HG03196 (cell line): ENCODE measurements around the gene OTOL1.
A peak's percentile ranks its signal among the peaks of the same experiment; 100 is the strongest.

Experiments used
- ATAC-seq: cut with Tn5 transposase; IDR thresholded peaks from one replicate; pipeline ENCODE4 v1.9.1; 2021; ENCODE audit not compliant: unreplicated experiment

Gene OTOL1

DNA sequence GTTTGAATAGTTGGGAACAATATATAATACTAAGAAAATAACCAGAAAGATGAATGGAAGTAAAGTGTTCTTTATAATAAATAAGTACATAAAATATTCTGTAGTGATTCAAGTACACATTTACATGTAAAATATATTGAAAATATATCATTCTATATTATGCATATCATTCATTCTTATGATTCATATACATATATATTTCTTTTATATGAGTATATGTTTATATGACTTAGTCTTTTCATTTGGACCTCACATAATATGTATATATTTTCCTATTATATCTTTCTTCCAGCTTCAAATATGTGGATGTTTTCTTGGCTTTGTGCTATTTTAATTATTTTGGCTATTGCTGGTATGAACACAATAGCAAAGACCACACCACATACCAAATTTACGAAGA lies at the start of gene OTOL1:
Gene OTOL1, plus strand, starts transcription at position 301 of the 400 bp plus-strand sequence. Its CDS starts 0 bp downstream, at position 301.
- ATAC-seq, result no peak

DNA sequence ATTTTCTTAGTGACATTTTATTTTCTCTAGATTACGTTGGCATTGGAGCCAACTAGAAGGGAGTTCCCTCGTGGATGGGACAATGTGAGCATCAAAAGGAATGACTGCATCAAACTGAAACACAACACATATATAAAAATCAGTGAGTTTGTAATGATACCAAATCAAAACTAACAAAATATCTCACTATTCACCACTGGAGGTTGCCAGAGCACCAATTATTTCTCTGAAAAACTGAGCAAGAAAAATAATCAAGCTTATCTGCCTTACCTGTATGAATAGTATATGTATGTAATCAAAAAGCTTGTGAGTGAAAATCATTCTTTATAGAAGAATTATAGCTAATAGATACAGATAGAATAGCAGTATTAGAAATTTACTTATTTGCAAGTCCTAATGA lies 46.8 kb upstream of the OTOL1 start:
- no peak for ATAC-seq

DNA sequence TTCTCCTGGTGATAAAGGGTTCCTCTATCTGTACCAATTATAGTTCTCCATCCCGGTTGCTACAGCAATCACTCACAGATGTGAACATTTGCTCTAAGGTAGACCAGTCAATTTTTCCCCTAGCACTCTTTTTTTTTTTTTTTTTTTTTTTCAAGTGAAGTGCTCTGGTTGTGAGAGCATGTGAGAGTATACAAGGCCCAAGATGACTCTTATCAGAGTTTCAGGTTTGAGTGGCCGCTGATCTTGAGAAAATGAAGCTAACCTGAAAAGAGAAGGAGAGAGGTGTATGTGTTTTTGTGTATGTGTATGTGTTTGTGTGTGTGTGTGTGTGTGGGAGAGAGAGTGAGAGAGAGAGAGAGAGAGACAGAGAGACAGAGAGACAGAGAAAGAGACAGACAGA lies 44.4 kb upstream of the OTOL1 start:
- no peak for ATAC-seq

DNA sequence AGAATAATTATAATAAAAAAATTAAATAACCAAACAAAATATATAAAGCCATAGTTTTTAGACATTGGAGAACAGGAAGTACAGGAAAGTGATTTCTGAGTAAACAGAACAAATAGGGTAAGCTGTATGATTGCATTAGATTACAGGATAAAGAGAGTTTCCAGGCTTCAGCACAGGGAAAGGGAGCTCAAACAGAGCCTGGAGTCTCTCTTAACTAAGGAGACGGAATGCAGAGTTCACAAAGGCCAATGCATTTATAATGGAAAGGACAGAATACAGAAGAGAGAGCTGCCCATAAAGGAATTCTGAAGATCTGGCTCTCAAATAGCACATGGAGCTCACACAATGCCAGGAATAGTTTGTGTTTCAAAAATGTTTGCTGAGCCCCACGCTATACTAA lies 42.0 kb upstream of the OTOL1 start:
- ATAC-seq, result no peak

DNA sequence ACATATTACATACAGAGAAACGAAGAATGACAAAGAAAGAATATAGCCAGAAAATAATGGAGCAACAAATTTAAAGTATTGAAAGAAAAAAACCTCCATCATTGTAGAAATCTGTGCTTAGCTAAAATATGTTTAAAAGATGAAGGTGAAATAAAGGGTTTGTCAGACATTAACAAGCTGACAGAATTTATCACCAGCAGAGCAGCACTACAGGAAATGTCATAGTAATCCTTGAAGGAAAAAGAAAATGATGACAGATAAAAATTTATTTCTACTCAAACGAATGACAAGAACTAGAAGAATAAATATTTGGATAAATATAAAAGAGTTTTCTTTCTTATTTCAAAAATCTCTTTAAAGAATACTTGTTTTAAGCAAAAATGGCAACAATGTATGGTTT lies 40.6 kb upstream of the OTOL1 start:
- ATAC-seq, result no peak

DNA sequence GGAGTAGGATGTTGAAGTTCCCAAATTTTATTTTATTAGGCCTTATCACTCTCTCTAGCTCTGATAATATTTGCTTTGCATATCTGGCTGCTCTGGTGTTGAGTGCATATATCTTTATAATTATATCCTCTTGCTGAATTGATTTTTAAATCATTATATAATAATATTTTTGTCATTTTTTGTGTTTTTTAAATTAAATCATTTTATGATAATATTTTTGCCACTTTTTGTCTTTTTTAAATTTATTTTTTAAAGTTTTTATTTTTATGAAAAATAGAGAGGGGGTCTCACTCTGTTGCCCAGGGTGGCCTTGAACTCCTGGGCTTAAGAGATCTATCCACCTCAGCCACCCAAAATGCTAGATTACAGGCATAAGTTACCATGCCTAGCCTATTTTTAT lies 34.5 kb upstream of the OTOL1 start:
- no peak for ATAC-seq

- no peak for ATAC-seq
Observed at GRCh38 chr3:161471211-161471610, 25.4 kb upstream of the OTOL1 start.

DNA sequence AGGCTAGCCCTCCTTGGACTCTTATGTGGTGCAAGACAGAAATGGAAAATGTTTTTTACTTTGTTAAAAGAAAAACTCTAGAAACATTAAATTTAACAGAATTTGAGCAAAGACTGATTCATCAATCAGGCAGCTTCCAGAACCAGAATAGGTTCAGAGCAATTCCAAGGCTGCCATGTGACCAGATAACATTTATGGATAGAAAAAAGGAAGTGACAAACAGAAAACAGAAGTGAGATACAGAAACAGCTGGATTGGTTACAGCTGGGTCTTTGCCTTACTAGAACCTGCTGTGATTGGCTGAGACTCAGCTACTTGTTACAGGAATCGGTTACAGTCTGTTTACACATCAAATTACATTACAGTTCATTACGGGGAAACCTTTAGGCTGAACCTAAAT lies 22.5 kb upstream of the OTOL1 start:
- no peak for ATAC-seq

GRCh38 chr3:161474741-161475140 lies 21.9 kb upstream of the OTOL1 start:
- ATAC-seq, result no peak

GRCh38 chr3:161475206-161475605 lies 21.4 kb upstream of the OTOL1 start:
- ATAC-seq, result no peak

DNA sequence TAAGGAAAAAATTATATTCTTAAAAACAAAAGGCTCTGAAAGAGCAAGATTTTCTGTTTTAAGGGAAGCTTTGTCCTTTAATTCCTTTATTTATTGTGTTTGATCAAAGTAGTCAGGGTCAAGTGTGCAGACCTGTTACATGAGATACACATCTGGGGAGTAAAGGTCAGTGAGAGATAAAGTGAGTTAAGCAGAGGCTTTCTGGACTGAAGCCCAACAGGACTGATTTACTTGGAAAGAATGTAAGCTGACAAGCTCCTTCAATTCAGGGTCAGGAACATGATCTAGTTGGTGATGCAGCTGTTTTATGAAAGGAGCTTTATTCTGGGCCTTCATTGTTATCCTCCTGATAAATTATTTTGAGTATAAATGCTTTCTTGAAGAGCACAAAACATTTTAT lies 20.7 kb upstream of the OTOL1 start:
- no peak for ATAC-seq

DNA sequence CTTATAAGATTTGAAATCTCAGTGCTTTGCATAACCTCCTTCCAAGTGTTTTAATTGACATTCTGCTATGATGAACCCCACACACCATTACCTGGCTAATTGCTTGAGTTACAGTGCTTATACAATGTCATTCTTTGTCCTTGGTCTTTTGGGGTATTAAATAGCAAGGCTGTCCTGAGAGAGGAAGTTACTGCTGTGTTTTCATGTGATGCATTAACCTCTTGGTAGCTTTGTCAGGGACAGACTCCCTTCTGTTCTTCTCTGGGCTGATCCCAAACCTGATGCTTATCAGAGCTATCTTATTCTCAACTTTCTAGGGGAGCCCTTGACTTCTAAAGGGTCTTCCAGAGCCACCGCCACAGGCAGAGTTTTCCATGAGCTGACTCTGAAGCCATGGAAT lies 12.4 kb upstream of the OTOL1 start:
- ATAC-seq, result no peak

DNA sequence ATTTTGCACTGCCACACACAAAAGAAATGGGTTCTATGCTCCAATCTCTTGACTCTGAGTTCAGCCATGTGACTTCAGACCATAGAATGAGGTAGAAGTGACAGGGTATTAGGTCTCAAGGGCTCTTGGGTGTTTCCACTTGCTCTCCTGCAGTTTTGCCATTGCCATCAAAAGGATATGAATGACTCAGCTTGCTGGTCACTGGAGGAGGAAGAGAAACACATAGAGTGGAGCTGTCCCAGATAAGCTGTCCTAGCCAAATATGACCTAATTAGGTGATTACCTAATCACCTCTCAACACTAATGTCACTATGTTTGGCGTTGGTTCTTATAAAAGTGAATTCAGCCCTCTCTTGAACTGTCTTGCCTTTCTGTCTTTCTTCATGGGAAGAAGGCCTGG lies 8.3 kb upstream of the OTOL1 start:
- ATAC-seq, result peak; percentile 60

GRCh38 chr3:161489395-161489794 lies 7.2 kb upstream of the OTOL1 start:
- ATAC-seq, result peak; percentile 92

- ATAC-seq, result peak; percentile 43
Observed at GRCh38 chr3:161490845-161491244, 5.8 kb upstream of the OTOL1 start.

- no peak for ATAC-seq
Observed at GRCh38 chr3:161498259-161498921, 1.8 kb downstream of the OTOL1 start.

DNA sequence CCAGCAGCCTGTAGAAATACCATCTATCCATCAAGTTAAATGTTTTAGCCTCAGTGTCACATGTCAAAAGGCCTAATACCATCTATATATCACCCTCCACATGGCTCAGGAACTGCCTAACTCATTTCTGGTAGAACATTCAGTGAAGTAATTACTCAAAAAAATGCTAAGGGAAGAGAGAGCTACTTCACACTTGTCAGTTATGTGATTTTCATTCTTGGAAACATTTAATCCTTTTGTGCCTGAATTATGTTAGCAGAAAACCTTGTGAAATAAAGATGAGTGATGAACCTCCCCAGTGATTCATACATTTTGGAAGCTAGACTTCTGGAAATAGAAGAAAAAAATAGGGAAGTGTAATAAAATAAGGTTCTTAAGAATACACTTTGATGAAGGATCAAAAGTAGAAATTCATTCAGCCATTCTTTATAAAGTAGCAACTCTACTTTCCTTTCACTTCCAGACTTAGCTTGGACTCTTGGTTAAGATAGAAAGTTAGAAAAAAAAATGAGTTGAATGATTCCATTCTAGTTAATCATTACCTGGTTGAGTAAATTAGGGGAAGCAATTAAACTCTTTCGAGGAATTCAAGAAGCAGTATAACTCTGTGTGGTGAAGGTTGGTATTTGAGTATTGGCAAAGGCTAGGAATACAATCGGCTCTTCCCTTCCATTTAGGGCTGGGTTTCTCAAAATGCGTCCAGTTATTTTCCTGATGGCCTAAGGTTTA lies 3.6 kb downstream of the OTOL1 start:
- no peak for ATAC-seq

GRCh38 chr3:161503271-161503670 lies 6.7 kb downstream of the OTOL1 start:
- ATAC-seq, result no peak

DNA sequence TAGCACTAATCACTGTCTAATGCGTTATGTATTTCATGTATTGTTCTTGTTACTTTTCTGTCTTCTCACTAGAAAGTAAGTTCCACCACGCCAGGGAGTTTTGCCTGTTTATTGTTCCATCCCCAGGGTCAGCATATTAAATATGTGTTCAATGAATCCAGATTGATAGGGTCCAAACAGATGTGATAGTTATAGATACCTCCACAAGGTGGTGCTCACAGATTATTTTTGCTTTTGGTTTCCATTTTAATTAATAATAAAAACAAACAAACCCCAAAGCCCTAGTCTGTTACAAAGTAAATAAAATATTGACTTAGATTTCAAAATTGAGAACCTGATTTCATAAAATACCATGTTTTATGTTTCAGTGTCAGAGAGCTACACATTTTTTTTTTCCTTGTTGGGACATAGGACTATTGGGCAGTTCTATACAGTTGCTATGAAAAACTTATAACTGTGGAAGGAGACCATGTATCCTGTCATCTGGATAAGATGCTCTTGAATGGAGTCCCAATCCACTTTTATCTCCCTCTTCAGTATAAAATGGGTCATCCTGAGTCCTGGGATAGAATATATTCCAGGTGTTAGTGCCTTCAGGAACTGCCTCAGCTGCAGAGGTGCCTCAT lies 12.4 kb downstream of the OTOL1 start:
- peak; percentile 69 for ATAC-seq

- ATAC-seq, result no peak
Observed at GRCh38 chr3:161510510-161511260, 14.1 kb downstream of the OTOL1 start.

DNA sequence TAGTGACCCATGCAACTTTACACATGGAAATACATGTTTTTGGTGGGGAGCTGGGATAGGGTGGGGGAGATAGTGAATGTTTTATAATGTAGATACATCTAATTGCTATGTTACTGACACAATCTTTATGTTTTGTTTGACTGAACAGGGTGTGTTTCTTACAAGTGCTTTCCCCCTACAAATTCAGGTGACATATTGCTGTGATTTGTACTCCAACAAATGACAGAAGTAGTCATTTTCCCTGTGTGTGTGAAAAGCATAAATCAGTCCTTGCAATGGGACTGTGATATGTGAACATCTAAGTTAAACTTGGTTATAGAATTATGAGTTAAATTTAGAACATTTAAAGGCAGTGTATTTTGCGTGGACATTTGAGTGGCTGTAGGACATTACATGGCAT lies 27.3 kb downstream of the OTOL1 start:
- no peak for ATAC-seq

DNA sequence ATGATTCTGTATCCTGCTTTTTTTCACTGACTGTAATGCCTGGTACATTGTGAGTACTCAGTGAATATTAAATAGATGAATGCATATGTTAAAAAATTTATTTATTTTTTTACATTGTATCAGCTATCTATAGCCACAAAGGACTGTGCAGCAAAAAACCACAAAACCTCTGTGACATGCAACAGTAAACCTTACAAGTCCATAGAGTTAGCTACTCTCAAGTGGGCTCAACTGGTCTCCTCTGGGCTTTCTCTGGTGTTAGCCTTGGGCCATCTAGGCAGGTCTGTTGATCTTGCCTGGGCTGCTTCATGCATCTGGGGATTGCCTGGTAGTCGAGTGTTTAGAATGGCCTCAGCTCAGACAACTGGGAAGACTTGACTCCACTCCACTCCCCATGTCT lies 35.3 kb downstream of the OTOL1 start:
- ATAC-seq, result no peak
